ENCODE data around the gene RRH.

GRCh38 chr4:109816894-109817293, 10.9 kb upstream of the RRH start:
- no peak for TF ChIP-seq EZH2phosphoT487 (IDR thresholded peaks at IDR 0.05; ENCODE audit: insufficient read depth, low read depth)
- TF ChIP-seq EZH2 (IDR thresholded peaks at IDR 0.05; ENCODE audit: insufficient read depth, poor library complexity, severe bottlenecking): no peak
